ENCODE results near the gene ZNF280A.

- TF ChIP-seq CTCF (IDR thresholded peaks at IDR 0.05; ENCODE audit: insufficient read depth, low read length), result no peak
- TF ChIP-seq GABPA (IDR thresholded peaks at IDR 0.05; ENCODE audit: low read depth), result no peak
- TF ChIP-seq POLR2AphosphoS5 (IDR thresholded peaks at IDR 0.05; ENCODE audit: low read depth), result no peak
- TF ChIP-seq SPI1 (IDR thresholded peaks at IDR 0.05; ENCODE audit: borderline replicate concordance, low read depth), result no peak
- no peak for TF ChIP-seq REST (IDR thresholded peaks at IDR 0.05; ENCODE audit: insufficient replicate concordance, low read depth)
Measured at GRCh38 chr22:22565981-22566380, 45.9 kb upstream of the ZNF280A start.

Data from HL-60 (cell line).